Endothelial cell of umbilical vein (primary cell): ENCODE results near the gene WDFY3.

Experiments used
- GATA2 ChIP-seq: IDR thresholded peaks from 2 replicates; pipeline ENCODE4 v1.7.0; 2011; ENCODE audit warnings: low read depth, mild to moderate bottlenecking, moderate library complexity, mixed read lengths, low read length; ENCODE audit not compliant: insufficient read length, insufficient read depth
- POLR2A ChIP-seq: IDR thresholded peaks from 2 replicates; pipeline ENCODE4 v1.6.1; 2012; ENCODE audit warnings: low read depth, mild to moderate bottlenecking, control low read depth, low read length
- TF ChIP-seq, protein P1 (sequence below), 2 donors: IDR thresholded peaks; 1 replicate in 1 of 2; 2 replicates in 1 of 2; pipeline ENCODE4 v1.5.1; 2011; ENCODE audit warnings: low read length in 2 of 2, mild to moderate bottlenecking in 2 of 2, moderate library complexity in 2 of 2, control low read depth in 1 of 2, inconsistent platforms in 1 of 2, low read depth in 1 of 2; ENCODE audit not compliant: insufficient read depth in 1 of 2; ENCODE audit errors: extremely low read depth in 1 of 2

DNA sequence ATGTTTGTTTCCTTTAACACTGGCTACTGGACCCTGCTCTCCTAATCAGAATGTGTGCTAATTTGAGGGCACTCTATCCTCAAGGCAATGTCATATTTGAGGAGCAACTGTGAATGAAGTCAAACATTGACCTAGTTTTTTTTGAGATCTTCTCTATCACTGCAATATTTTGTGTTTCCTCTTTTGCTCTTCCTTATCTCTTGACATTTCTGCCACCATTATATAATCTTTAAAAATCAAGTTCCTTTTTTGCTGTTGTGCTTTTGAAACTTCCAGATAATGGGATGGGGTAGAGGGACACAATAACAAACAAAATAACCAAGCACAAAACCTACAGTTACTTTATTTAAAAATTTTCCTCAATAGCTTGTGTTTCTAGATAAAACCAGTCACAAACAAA, 7.4 kb upstream of the WDFY3 start:
- TF ChIP-seq, protein P1, sequence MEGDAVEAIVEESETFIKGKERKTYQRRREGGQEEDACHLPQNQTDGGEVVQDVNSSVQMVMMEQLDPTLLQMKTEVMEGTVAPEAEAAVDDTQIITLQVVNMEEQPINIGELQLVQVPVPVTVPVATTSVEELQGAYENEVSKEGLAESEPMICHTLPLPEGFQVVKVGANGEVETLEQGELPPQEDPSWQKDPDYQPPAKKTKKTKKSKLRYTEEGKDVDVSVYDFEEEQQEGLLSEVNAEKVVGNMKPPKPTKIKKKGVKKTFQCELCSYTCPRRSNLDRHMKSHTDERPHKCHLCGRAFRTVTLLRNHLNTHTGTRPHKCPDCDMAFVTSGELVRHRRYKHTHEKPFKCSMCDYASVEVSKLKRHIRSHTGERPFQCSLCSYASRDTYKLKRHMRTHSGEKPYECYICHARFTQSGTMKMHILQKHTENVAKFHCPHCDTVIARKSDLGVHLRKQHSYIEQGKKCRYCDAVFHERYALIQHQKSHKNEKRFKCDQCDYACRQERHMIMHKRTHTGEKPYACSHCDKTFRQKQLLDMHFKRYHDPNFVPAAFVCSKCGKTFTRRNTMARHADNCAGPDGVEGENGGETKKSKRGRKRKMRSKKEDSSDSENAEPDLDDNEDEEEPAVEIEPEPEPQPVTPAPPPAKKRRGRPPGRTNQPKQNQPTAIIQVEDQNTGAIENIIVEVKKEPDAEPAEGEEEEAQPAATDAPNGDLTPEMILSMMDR (IDR thresholded peaks at IDR 0.05; ENCODE audit: extremely low read depth in 1 of 2, insufficient read depth in 1 of 2, low read depth in 1 of 2, low read length in 2 of 2): no peak
- TF ChIP-seq POLR2A: no peak
- no peak for TF ChIP-seq GATA2
